H9 (cell line): ENCODE data around the gene RSPO1. TPM values are rescaled to one million over a fixed set of nuclear protein-coding genes. Genes with fewer than 3 reads are reported as not detected.

Source experiments
- DNase-seq: peaks from one replicate; pipeline ENCODE4 v3.0.0-alpha.2; 2017
- H2AFZ ChIP-seq: one replicate; pipeline ENCODE4 v1.6.1; 2013; ENCODE audit warnings: mild to moderate bottlenecking, low read length, control low read depth, moderate library complexity
- H2AK5ac ChIP-seq: 2 replicates; pipeline ENCODE4 v1.6.1; 2013; ENCODE audit warnings: low read length, control low read depth, mixed read lengths; ENCODE audit not compliant: insufficient read length
- H2BK120ac ChIP-seq: one replicate; pipeline ENCODE4 v1.6.1; 2013; ENCODE audit warnings: low read depth, mild to moderate bottlenecking, low read length, control low read depth, inconsistent platforms; ENCODE audit not compliant: poor library complexity, severe bottlenecking
- H2BK12ac ChIP-seq: 2 replicates; pipeline ENCODE4 v1.6.1; 2013; ENCODE audit warnings: low read length, control low read depth, mixed read lengths, low read depth; ENCODE audit not compliant: insufficient read length
- H2BK15ac ChIP-seq: 2 replicates; pipeline ENCODE4 v1.6.1; 2013; ENCODE audit warnings: low read depth, low read length, control low read depth
- H2BK20ac ChIP-seq: one replicate; pipeline ENCODE4 v1.6.1; 2013; ENCODE audit warnings: low read depth, mild to moderate bottlenecking, low read length, control low read depth, inconsistent platforms; ENCODE audit not compliant: poor library complexity, severe bottlenecking
- H2BK5ac ChIP-seq: 2 replicates; pipeline ENCODE4 v1.6.1; 2013; ENCODE audit warnings: low read length, control low read depth, mixed read lengths; ENCODE audit not compliant: insufficient read length
- H3K14ac ChIP-seq: 2 replicates; pipeline ENCODE4 v1.6.1; 2013; ENCODE audit warnings: low read length, control low read depth; ENCODE audit not compliant: insufficient read depth
- H3K18ac ChIP-seq: 2 replicates; pipeline ENCODE4 v1.6.1; 2013; ENCODE audit warnings: low read depth, mild to moderate bottlenecking, mixed read lengths, low read length, control low read depth; ENCODE audit not compliant: insufficient read length
- H3K23ac ChIP-seq: 2 replicates; pipeline ENCODE4 v1.6.1; 2013; ENCODE audit warnings: low read length, control low read depth, mixed read lengths, low read depth; ENCODE audit not compliant: insufficient read length
- H3K23me2 ChIP-seq: 2 replicates; pipeline ENCODE4 v1.6.1; 2013; ENCODE audit warnings: low read depth, mild to moderate bottlenecking, mixed read lengths, low read length, control low read depth; ENCODE audit not compliant: insufficient read length, poor library complexity, severe bottlenecking
- H3K27ac ChIP-seq: 2 replicates; pipeline ENCODE4 v1.5.1; 2013; ENCODE audit warnings: low read length, control low read depth, mixed read lengths, low read depth; ENCODE audit not compliant: insufficient read length
- H3K27me3 ChIP-seq: 2 replicates; pipeline ENCODE4 v1.6.1; 2013; ENCODE audit warnings: low read length, control low read depth, inconsistent platforms; ENCODE audit not compliant: insufficient read depth
- H3K4ac ChIP-seq: 2 replicates; pipeline ENCODE4 v1.6.1; 2013; ENCODE audit warnings: low read depth, mild to moderate bottlenecking, control low read depth, inconsistent platforms, low read length, moderate library complexity
- H3K4me1 ChIP-seq: 2 replicates; pipeline ENCODE4 v1.6.1; 2013; ENCODE audit warnings: low read length, control low read depth, inconsistent platforms; ENCODE audit not compliant: insufficient read depth
- H3K4me2 ChIP-seq: 2 replicates; pipeline ENCODE4 v1.6.1; 2013; ENCODE audit warnings: low read length, control low read depth, mixed read lengths; ENCODE audit not compliant: insufficient read length, insufficient read depth
- H3K56ac ChIP-seq: 2 replicates; pipeline ENCODE4 v1.6.1; 2013; ENCODE audit warnings: low read depth, mild to moderate bottlenecking, mixed read lengths, low read length, control low read depth; ENCODE audit not compliant: insufficient read length
- H3K79me1 ChIP-seq: 2 replicates; pipeline ENCODE4 v1.6.1; 2013; ENCODE audit warnings: low read depth, mild to moderate bottlenecking, moderate library complexity, low read length, control low read depth, inconsistent platforms; ENCODE audit not compliant: insufficient read depth, poor library complexity, severe bottlenecking
- H3K79me2 ChIP-seq: 2 replicates; pipeline ENCODE4 v1.6.1; 2013; ENCODE audit warnings: low read length, control low read depth, inconsistent platforms; ENCODE audit not compliant: insufficient read depth
- H3K9ac ChIP-seq: 2 replicates; pipeline ENCODE4 v1.6.1; 2013; ENCODE audit warnings: low read length, control low read depth, mixed read lengths; ENCODE audit not compliant: insufficient read length; ENCODE audit errors: extremely low read depth
- H3K9me3 ChIP-seq: one replicate; pipeline ENCODE4 v1.6.1; 2013; ENCODE audit warnings: low read depth, low read length, inconsistent platforms; ENCODE audit not compliant: control insufficient read depth
- H3T11ph ChIP-seq: one replicate; pipeline ENCODE4 v1.6.1; 2013; ENCODE audit warnings: mild to moderate bottlenecking, low read length, control low read depth, inconsistent platforms
- H4K20me1 ChIP-seq: one replicate; pipeline ENCODE4 v1.6.1; 2013; ENCODE audit not compliant: control insufficient read depth, insufficient read length, insufficient read depth
- H4K5ac ChIP-seq: 2 replicates; pipeline ENCODE4 v1.6.1; 2013; ENCODE audit warnings: low read depth, mild to moderate bottlenecking, mixed read lengths, low read length, control low read depth; ENCODE audit not compliant: insufficient read length
- H4K8ac ChIP-seq: replicated peaks from 2 replicates; pipeline ENCODE4 v1.6.1; 2013; ENCODE audit warnings: low read length, control low read depth, mixed read lengths, low read depth; ENCODE audit not compliant: insufficient read length
- H4K91ac ChIP-seq: 2 replicates; pipeline ENCODE4 v1.6.1; 2013; ENCODE audit warnings: low read depth, mild to moderate bottlenecking, moderate library complexity, mixed read lengths, low read length, control low read depth; ENCODE audit not compliant: insufficient read length
- H3K27ac Mint-ChIP-seq, 3 experiments: 2 replicates in 2 of 3; 3 replicates in 1 of 3; pipeline ENCODE4 v1.8.0; 2020 to 2021; ENCODE audit warnings: mixed read lengths in 3 of 3, mild to moderate bottlenecking in 1 of 3, moderate library complexity in 1 of 3
- H3K27me3 Mint-ChIP-seq: 2 replicates; pipeline ENCODE4 v1.8.0; 2021; ENCODE audit warnings: low read depth, mild to moderate bottlenecking, moderate library complexity, mixed read lengths
- H3K36me3 Mint-ChIP-seq, 3 experiments: 2 replicates in 2 of 3; 3 replicates in 1 of 3; pipeline ENCODE4 v1.8.0; 2020 to 2021; ENCODE audit warnings: low read depth in 3 of 3, mixed read lengths in 3 of 3; ENCODE audit not compliant: insufficient read depth in 1 of 3
- H3K4me1 Mint-ChIP-seq, 2 experiments: 2 replicates each; pipeline ENCODE4 v1.8.0; 2020; ENCODE audit warnings: mixed read lengths in 2 of 2
- H3K4me3 Mint-ChIP-seq, 2 experiments: 2 replicates in 1 of 2; 3 replicates in 1 of 2; pipeline ENCODE4 v1.8.0; 2020 to 2021; ENCODE audit warnings: mild to moderate bottlenecking in 2 of 2, mixed read lengths in 2 of 2, moderate library complexity in 1 of 2
- H3K9me3 Mint-ChIP-seq, 2 experiments: 2 replicates in 1 of 2; 3 replicates in 1 of 2; pipeline ENCODE4 v1.8.0; 2020; ENCODE audit warnings: mild to moderate bottlenecking in 2 of 2, mixed read lengths in 2 of 2, moderate library complexity in 1 of 2
- CTCF ChIP-seq: fragments of 200-600 bp; sonication (generic); conservative IDR thresholded peaks from 3 replicates; pipeline ENCODE4 v1.8.0; 2021; ENCODE audit warnings: antibody characterized with exemption, mild to moderate bottlenecking
- WGBS: extraction: QIAGEN DNeasy Blood & Tissue Kit; methylation state at CpG from one replicate; pipeline ENCODE4 v1.1.7; 2013; ENCODE audit warnings: missing lambda C conversion rate, low lambda C conversion rate, mixed read lengths; ENCODE audit not compliant: insufficient read length; ENCODE audit errors: extremely low coverage; 5-methylcytosine and 5-hydroxymethylcytosine counted together
- total RNA-seq: library from RNA; stranded (reverse); gene quantifications from 2 replicates; pipeline ENCODE4 v1.2.1, GENCODE V29; 2021

The RSPO1 gene
- total RNA-seq, 1 experiment from 2014 or later, result 0.35 TPM

- no peak overlapping the region for H2AK5ac ChIP-seq
- H3T11ph ChIP-seq, result no peak overlapping the region
- no peak overlapping the region for H3K56ac ChIP-seq
- H2BK20ac ChIP-seq, result no peak overlapping the region
- H3K4me2 ChIP-seq, result no peak overlapping the region
- no peak overlapping the region for H3K14ac ChIP-seq
- no peak overlapping the region for H2BK120ac ChIP-seq
- Mint-ChIP-seq H3K27ac (no peak overlapping the region; a peak in 1 of 7 replicates), H3K4me1 (peaks cover 7 to 14% of the 10 kb centered on the region in 2 experiments), H3K36me3 (peaks cover 3 to 9% (median 6%) of the 10 kb centered on the region in 3 experiments; a peak in 5 of 7 replicates), H3K27me3 (peaks cover 10% of the 10 kb centered on the region), H3K4me3 (no peak overlapping the region), H3K9me3 (no peaks in the 10 kb centered on the region)
- no peak overlapping the region for H4K8ac ChIP-seq
- H4K5ac ChIP-seq, result no peak overlapping the region
- no peak overlapping the region for H3K18ac ChIP-seq
- no peak overlapping the region for H3K27ac ChIP-seq
- H2BK15ac ChIP-seq, result no peak overlapping the region
- H3K23me2 ChIP-seq, result no peaks in the 10 kb centered on the region
- H2BK12ac ChIP-seq, result no peak overlapping the region
- no peaks in the 10 kb centered on the region for H3K79me1 ChIP-seq
- H3K9ac ChIP-seq, result no peak overlapping the region
- no peaks in the 10 kb centered on the region for H3K9me3 ChIP-seq
- H3K4me1 ChIP-seq, result no peaks in the 10 kb centered on the region
- H3K27me3 ChIP-seq, result no peaks in the 10 kb centered on the region
- no peak overlapping the region for H2AFZ ChIP-seq
- no peak overlapping the region for H4K91ac ChIP-seq
- DNase-seq, result no peak
- no peaks in the 10 kb centered on the region for H3K79me2 ChIP-seq
- H3K4ac ChIP-seq, result no peak overlapping the region
- TF ChIP-seq CTCF, result no peak
- no peak overlapping the region for H2BK5ac ChIP-seq
- no peak overlapping the region for H3K23ac ChIP-seq
- no peaks in the 10 kb centered on the region for H4K20me1 ChIP-seq
- no CpG with 5 or more reads among the region's 4 CpGs for WGBS
Observed at GRCh38 chr1:37677143-37677439, 42.4 kb upstream of the RSPO1 start.
